Measurements from ENCODE around the gene ZC3H7B. TPM values are rescaled to one million over a fixed set of nuclear protein-coding genes. Genes with fewer than 3 reads are reported as not detected.
"Not testable (repeated sequence)": the region's sequence is repeated elsewhere in the genome, so short reads cannot be mapped to it uniquely, and the experiment has no call there.

Gene ZC3H7B
- total RNA-seq, 2 donors from 2014 or later = 35.0 to 39.3 TPM

GRCh38 chr22:41280854-41281253 is 20.5 kb upstream of the ZC3H7B start:
- intact Hi-C loops (cut with DNase I) = no loop called here
- no peak for DNase-seq

GRCh38 chr22:41284465-41284864 is 16.9 kb upstream of the ZC3H7B start:
- intact Hi-C loops (cut with DNase I) = no loop called here
- ATAC-seq (no peak), DNase-seq (no peak)

More at GRCh38 chr22:41280854-41281253, 20.5 kb upstream of the ZC3H7B start:
- ATAC-seq = no peak

GRCh38 chr22:41285441-41285819 is 15.9 kb upstream of the ZC3H7B start:
- DNase-seq (peak; percentile 63), ATAC-seq (peak; percentile 31 to 64)
- intact Hi-C loops (cut with DNase I) = loop anchor here in 1 of 2 donors (5.0 kb wide), 1 partner anchor 78 kb away; the partner anchor contains the start of gene L3MBTL2

GRCh38 chr22:41285820-41286638 is 15.3 kb upstream of the ZC3H7B start, which contains the start of gene RANGAP1:
RANGAP1 (minus strand) TSS chr22:41286187; CDS start chr22:41281044, 5,143 bp downstream.
- DNase-seq = peak; percentile 98
- intact Hi-C loops (cut with DNase I) = loop anchor here in 1 of 2 donors (5.0 kb wide), 1 partner anchor 79 kb away; the partner anchor contains the start of gene L3MBTL2

GRCh38 chr22:41286639-41287091 is 14.7 kb upstream of the ZC3H7B start:
- ATAC-seq (peak in 1 of 2 donors; percentile 5), DNase-seq (no peak)
- intact Hi-C loops (cut with DNase I) = loop anchor here in 1 of 2 donors (5.0 kb wide), 1 partner anchor 79 kb away; the partner anchor contains the start of gene L3MBTL2

More at GRCh38 chr22:41285820-41286638, 15.3 kb upstream of the ZC3H7B start, which contains the start of gene RANGAP1:
- peak; percentile 99 for ATAC-seq

- no peak for ATAC-seq
- intact Hi-C loops (cut with DNase I) = loop anchor here in 1 of 2 donors (5.0 kb wide), 1 partner anchor 81 kb away; the partner anchor contains the start of gene L3MBTL2
Observed at GRCh38 chr22:41288245-41288946, 12.9 kb upstream of the ZC3H7B start.

GRCh38 chr22:41289671-41290070 is 11.7 kb upstream of the ZC3H7B start:
- ATAC-seq = no peak
- no peak for DNase-seq
- intact Hi-C loops (cut with DNase I) = loop anchor here in 1 of 2 donors (5.0 kb wide), 1 partner anchor 82 kb away; the partner anchor contains the start of gene L3MBTL2

More at GRCh38 chr22:41288245-41288946, 12.9 kb upstream of the ZC3H7B start:
- peak; percentile 26 for DNase-seq

- intact Hi-C loops (cut with DNase I) = no loop called here
- ATAC-seq = no peak
Observed at GRCh38 chr22:41290262-41291221, 10.8 kb upstream of the ZC3H7B start.

GRCh38 chr22:41294816-41295215 is 6.5 kb upstream of the ZC3H7B start:
- intact Hi-C loops (cut with DNase I); ATAC-seq; DNase-seq: not testable (repeated sequence)

More at GRCh38 chr22:41290262-41291221, 10.8 kb upstream of the ZC3H7B start:
- DNase-seq = no peak

GRCh38 chr22:41296826-41297667 is 4.3 kb upstream of the ZC3H7B start:
- intact Hi-C loops (cut with DNase I) = no loop called here
- DNase-seq (no peak), ATAC-seq (no peak)

GRCh38 chr22:41300661-41301060 is 664 bp upstream of the ZC3H7B start:
- intact Hi-C loops (cut with DNase I) = loop anchor here in 1 of 2 donors (10.0 kb wide), 1 partner anchor 64 kb away; no protein-coding TSS in a partner anchor
- ATAC-seq (no peak), DNase-seq (no peak)

GRCh38 chr22:41302021-41302767 is 869 bp downstream of the ZC3H7B start:
- DNase-seq (no peak), ATAC-seq (peak; percentile 32 to 39)
- intact Hi-C loops (cut with DNase I) = loop anchor here in 1 of 2 donors (10.0 kb wide), 1 partner anchor 63 kb away; no protein-coding TSS in a partner anchor

GRCh38 chr22:41302811-41303210 is 1.5 kb downstream of the ZC3H7B start:
- intact Hi-C loops (cut with DNase I) = loop anchor here in 1 of 2 donors (10.0 kb wide), 1 partner anchor 62 kb away; no protein-coding TSS in a partner anchor
- no peak for ATAC-seq
- no peak for DNase-seq

- DNase-seq = no peak
- ATAC-seq = peak in 1 of 2 donors; percentile 37
- intact Hi-C loops (cut with DNase I) = loop anchor here in 1 of 2 donors (10.0 kb wide), 1 partner anchor 59 kb away; no protein-coding TSS in a partner anchor
Observed at GRCh38 chr22:41305646-41306045, 4.3 kb downstream of the ZC3H7B start.

- ATAC-seq = peak; percentile 40 to 54
- intact Hi-C loops (cut with DNase I) = loop anchor here in 1 of 2 donors (10.0 kb wide), 1 partner anchor 57 kb away; no protein-coding TSS in a partner anchor
- no peak for DNase-seq
Observed at GRCh38 chr22:41308054-41308453, 6.7 kb downstream of the ZC3H7B start.

- no peak for DNase-seq
- ATAC-seq = peak in 1 of 2 donors; percentile 81
- intact Hi-C loops (cut with DNase I) = loop anchor here in 1 of 2 donors (10.0 kb wide), 1 partner anchor 56 kb away; no protein-coding TSS in a partner anchor
Observed at GRCh38 chr22:41308544-41308947, 7.2 kb downstream of the ZC3H7B start.
